IMR-90 (cell line): ENCODE data around the gene MYO9A. TPM values are rescaled to one million over a fixed set of nuclear protein-coding genes. Genes with fewer than 3 reads are reported as not detected.

Source experiments
- ATAC-seq: fragments of 200-7000 bp; cut with Tn5 transposase; 2 replicates; pipeline ENCODE4 v1.9.1; 2020; ENCODE audit warnings: low read depth, mild to moderate bottlenecking, moderate library complexity
- BruUV-seq: library from RNA; stranded (reverse); fragments of 400-500 nt; replicated peaks from 2 replicates; lab custom pipeline; 2021; lab: Mats Ljungman, UMichigan
- CTCF ChIA-PET: fragments of 300-600 bp; formaldehyde crosslinking; extraction: SDS; loops from one replicate; lab custom pipeline; 2021; ENCODE audit warnings: antibody characterized with exemption; lab: Yijun Ruan, JAX
- POLR2A ChIA-PET: fragments of 300-600 bp; sonication (Branson Sonifier 250); formaldehyde crosslinking; loops from one replicate; lab custom pipeline; 2022; ENCODE audit warnings: antibody characterized with exemption; ENCODE audit not compliant: unreplicated experiment; lab: Charles Lee
- DNase-seq: peaks from one replicate; pipeline ENCODE4 v3.0.0; 2013
- H2AFZ ChIP-seq: replicated peaks from 2 replicates; pipeline ENCODE3; 2013; ENCODE audit warnings: low read length, mild to moderate bottlenecking; ENCODE audit not compliant: poor library complexity
- H2AK5ac ChIP-seq: 2 replicates; pipeline ENCODE4 v1.6.1; 2013; ENCODE audit warnings: low read depth, low read length, inconsistent platforms
- H2AK9ac ChIP-seq: replicated peaks from 2 replicates; pipeline ENCODE3; 2013; ENCODE audit warnings: mild to moderate bottlenecking, low read depth, low read length, moderate library complexity; ENCODE audit not compliant: poor library complexity
- H2BK120ac ChIP-seq: 2 replicates; pipeline ENCODE4 v1.6.1; 2013; ENCODE audit warnings: low read depth, low read length, inconsistent platforms
- H2BK15ac ChIP-seq: 3 replicates; pipeline ENCODE4 v1.6.1; 2013; ENCODE audit warnings: low read depth, low read length, inconsistent platforms
- H2BK20ac ChIP-seq: 2 replicates; pipeline ENCODE4 v1.6.1; 2013; ENCODE audit warnings: low read depth, mild to moderate bottlenecking, inconsistent platforms, low read length, moderate library complexity
- H2BK5ac ChIP-seq: 2 replicates; pipeline ENCODE4 v1.6.1; 2013; ENCODE audit warnings: mild to moderate bottlenecking, low read depth, low read length, inconsistent platforms; ENCODE audit not compliant: poor library complexity, severe bottlenecking
- H3K14ac ChIP-seq: replicated peaks from 2 replicates; pipeline ENCODE4 v1.6.1; 2013; ENCODE audit warnings: low read depth, low read length, inconsistent platforms
- H3K18ac ChIP-seq: 2 replicates; pipeline ENCODE4 v1.6.1; 2013; ENCODE audit warnings: low read depth, low read length, control low read depth
- H3K23ac ChIP-seq: 2 replicates; pipeline ENCODE4 v1.6.1; 2013; ENCODE audit warnings: low read depth, low read length, inconsistent platforms
- H3K27ac ChIP-seq: 2 replicates; pipeline ENCODE4 v1.5.1; 2013; ENCODE audit warnings: mild to moderate bottlenecking, control low read depth, low read length; ENCODE audit not compliant: insufficient read depth
- H3K27me3 ChIP-seq: 2 replicates; pipeline ENCODE4 v1.6.1; 2013; ENCODE audit warnings: low read length; ENCODE audit not compliant: control insufficient read depth, insufficient read depth
- H3K36me3 ChIP-seq: 2 replicates; pipeline ENCODE4 v1.6.1; 2013; ENCODE audit warnings: low read length, mixed read lengths; ENCODE audit not compliant: control insufficient read depth, insufficient read depth
- H3K4ac ChIP-seq: 2 replicates; pipeline ENCODE4 v1.6.1; 2013; ENCODE audit warnings: low read depth, low read length, inconsistent platforms
- H3K4me1 ChIP-seq: 2 replicates; pipeline ENCODE4 v1.6.1; 2013; ENCODE audit warnings: low read length, mixed read lengths; ENCODE audit not compliant: control insufficient read depth, insufficient read depth
- H3K4me2 ChIP-seq: 2 replicates; pipeline ENCODE4 v1.6.1; 2013; ENCODE audit warnings: low read depth, mild to moderate bottlenecking, control low read depth, low read length, moderate library complexity
- H3K4me3 ChIP-seq: 2 replicates; pipeline ENCODE4 v1.5.1; 2013; ENCODE audit warnings: low read depth, mild to moderate bottlenecking, control low read depth, low read length, moderate library complexity; ENCODE audit not compliant: insufficient read depth
- H3K56ac ChIP-seq: 2 replicates; pipeline ENCODE4 v1.6.1; 2013; ENCODE audit warnings: low read length, inconsistent platforms; ENCODE audit not compliant: insufficient read depth; ENCODE audit errors: extremely low read depth
- H3K79me1 ChIP-seq, 2 experiments: 2 replicates each; pipeline ENCODE4 v1.6.1; 2013; ENCODE audit warnings: low read length in 2 of 2, inconsistent platforms in 1 of 2, low read depth in 1 of 2
- H3K9ac ChIP-seq: 2 replicates; pipeline ENCODE4 v1.6.1; 2013; ENCODE audit warnings: low read depth, low read length, control low read depth
- H3K9me1 ChIP-seq: 2 replicates; pipeline ENCODE4 v1.6.1; 2013; ENCODE audit warnings: low read length, inconsistent platforms; ENCODE audit not compliant: insufficient read depth
- H3K9me3 ChIP-seq: 2 replicates; pipeline ENCODE4 v1.6.1; 2013; ENCODE audit warnings: low read length; ENCODE audit not compliant: control insufficient read depth, insufficient read depth
- H4K20me1 ChIP-seq: 2 replicates; pipeline ENCODE4 v1.6.1; 2013; ENCODE audit warnings: low read length, inconsistent platforms; ENCODE audit not compliant: insufficient read depth
- H4K5ac ChIP-seq: 2 replicates; pipeline ENCODE4 v1.6.1; 2013; ENCODE audit warnings: mild to moderate bottlenecking, low read depth, low read length, control low read depth
- H4K8ac ChIP-seq, 2 experiments: 2 replicates each; pipeline ENCODE4 v1.6.1; 2013; ENCODE audit warnings: low read depth in 2 of 2, low read length in 2 of 2, control low read depth in 1 of 2, inconsistent platforms in 1 of 2
- H4K91ac ChIP-seq: 2 replicates; pipeline ENCODE4 v1.6.1; 2013; ENCODE audit warnings: low read depth, low read length, inconsistent platforms; ENCODE audit not compliant: insufficient read depth
- MAFK ChIP-seq: IDR thresholded peaks from 2 replicates; pipeline ENCODE4 v1.6.1; 2012; ENCODE audit warnings: low read depth, low read length, improper control_type of control experiment
- MAZ ChIP-seq: IDR thresholded peaks from 2 replicates; pipeline ENCODE4 v1.6.1; 2012; ENCODE audit warnings: low read depth, mild to moderate bottlenecking, low read length, improper control_type of control experiment, moderate library complexity, borderline replicate concordance
- RAD21 ChIP-seq: IDR thresholded peaks from 2 replicates; pipeline ENCODE4 v1.6.1; 2012; ENCODE audit warnings: low read length, improper control_type of control experiment
- WGBS, 2 experiments: methylation state at CpG; one replicate each; pipeline versions ENCODE4 v1.1.5 to v1.1.7; 2013; ENCODE audit warnings: missing lambda C conversion rate in 2 of 2; ENCODE audit not compliant: insufficient read length in 1 of 2; ENCODE audit errors: extremely low coverage in 2 of 2; 5-methylcytosine and 5-hydroxymethylcytosine counted together
- dilution Hi-C: fragments of 300-500 bp; cut with HindIII; formaldehyde crosslinking; loops from one replicate; pipeline ENCODE4 v1.14.3; 2018; ENCODE audit warnings: low sequenced_read_pairs; ENCODE audit not compliant: unreplicated experiment
- in situ Hi-C: fragments of 300-500 bp; cut with MboI; formaldehyde crosslinking; loops from 3 replicates; pipeline ENCODE4 v1.14.3; 2019; ENCODE audit warnings: low sequenced_read_pairs, inconsistent platforms, mixed read lengths
- intact Hi-C: fragments of 100-400 bp; cut with micrococcal nuclease; formaldehyde crosslinking; loops from 2 replicates; pipeline ENCODE4 v1.10.0; 2022
- polyA plus RNA-seq, 3 experiments: library from polyadenylated mRNA; depleted of rRNA; stranded (reverse); fragments of >200 nt; gene quantifications; 2 replicates each; pipeline ENCODE4 v1.2.3, GENCODE V29; 2012; ENCODE audit warnings: low replicate concordance in 1 of 3
- total RNA-seq: library from RNA; depleted of rRNA; stranded (reverse); fragments of >200 nt; gene quantifications from 2 replicates; pipeline ENCODE4 v1.2.3, GENCODE V29; 2012

The MYO9A gene
- total and polyA plus RNA-seq, 2 of the 4 experiments (the other 2 are of a cell fraction), result 6.0 to 49.5 TPM

DNA sequence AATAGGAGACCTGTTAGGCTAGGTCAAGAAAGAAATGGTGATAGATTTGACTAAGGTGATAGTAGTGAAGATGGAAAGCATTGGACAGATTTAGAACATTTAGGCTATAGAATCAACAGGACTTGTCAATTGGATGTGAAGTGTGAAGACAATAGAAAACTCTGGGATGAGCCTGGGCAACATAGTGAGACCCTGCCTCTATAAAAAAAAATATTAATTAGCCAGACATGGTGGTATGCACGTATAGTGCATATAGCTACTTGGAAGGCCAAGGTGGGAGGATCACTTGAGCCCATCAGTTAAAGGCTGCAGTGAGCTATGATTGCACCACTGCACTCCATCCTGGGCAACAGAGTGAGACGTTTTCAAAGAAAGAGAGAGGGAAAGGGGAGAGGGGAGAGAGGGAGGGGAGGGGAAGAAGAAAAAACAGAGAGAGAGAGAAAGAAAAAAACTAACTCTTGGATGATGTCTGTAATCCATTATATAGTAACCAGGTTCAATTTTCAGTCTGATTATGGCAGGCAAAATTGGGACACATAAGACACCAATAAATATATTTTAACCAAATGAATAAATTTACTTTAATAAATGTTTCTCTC is 9.9 kb upstream of the MYO9A start:
- ATAC-seq, result no peak
- intact Hi-C loops (no loop called here), dilution Hi-C loops (no loop called here), in situ Hi-C loops (no loop called here)
- no peaks in the 10 kb centered on the region for H3K4me1 ChIP-seq
- H3K9ac ChIP-seq, result no peak overlapping the region
- no CpG with 5 or more reads among the region's 2 CpGs for WGBS, 2 experiments
- no peak overlapping the region for H3K18ac ChIP-seq
- CTCF ChIA-PET, result interaction anchor here (0.6 kb wide), 1 partner anchor 20 kb away, joined by 3 read pairs; no protein-coding TSS in a partner anchor
- no peaks in the 10 kb centered on the region; a peak in 1 of 4 replicates for H3K79me1 ChIP-seq
- no peaks in the 10 kb centered on the region for H3K27me3 ChIP-seq
- H3K4me3 ChIP-seq, result no peak overlapping the region
- no peak for DNase-seq
- H3K9me1 ChIP-seq, result no peaks in the 10 kb centered on the region
- no peak overlapping the region for H4K91ac ChIP-seq
- H2BK15ac ChIP-seq, result no peak overlapping the region
- H3K4ac ChIP-seq, result no peak overlapping the region
- H3K27ac ChIP-seq, result no peak overlapping the region
- H4K8ac ChIP-seq, result no peak overlapping the region
- no peak overlapping the region for H2AFZ ChIP-seq
- H3K4me2 ChIP-seq, result no peak overlapping the region
- H4K5ac ChIP-seq, result no peak overlapping the region
- H2BK5ac ChIP-seq, result no peak overlapping the region
- H2BK120ac ChIP-seq, result no peak overlapping the region
- H2AK9ac ChIP-seq, result no peak overlapping the region
- H3K9me3 ChIP-seq, result no peaks in the 10 kb centered on the region
- no peak overlapping the region for H3K14ac ChIP-seq
- H4K20me1 ChIP-seq, result no peaks in the 10 kb centered on the region
- no peak overlapping the region for H3K23ac ChIP-seq
- H2AK5ac ChIP-seq, result no peak overlapping the region
- no peak overlapping the region for H3K56ac ChIP-seq
- no peaks in the 10 kb centered on the region for H3K36me3 ChIP-seq
- no TSS peak for BruUV-seq
- TF ChIP-seq MAZ, result no peak
- TF ChIP-seq RAD21, result no peak
- TF ChIP-seq MAFK, result no peak
- no peak overlapping the region for H2BK20ac ChIP-seq
- POLR2A ChIA-PET, result no interaction called here
